ENCODE results near the gene PNPLA8. TPM values are rescaled to one million over a fixed set of nuclear protein-coding genes. Genes with fewer than 3 reads are reported as not detected.

Gene PNPLA8
- total and polyA plus RNA-seq, 2 of the 4 experiments (the other 2 are of a cell fraction) = 7.0 to 14.5 TPM

- no peak for TF ChIP-seq MAZ (IDR thresholded peaks at IDR 0.05; ENCODE audit: borderline replicate concordance, low read depth, low read length)
- no peak for TF ChIP-seq RFX5 (IDR thresholded peaks at IDR 0.05; ENCODE audit: low read depth, low read length)
- no peak for TF ChIP-seq CEBPB (IDR thresholded peaks at IDR 0.05; ENCODE audit: low read depth, low read length)
- no peak for TF ChIP-seq RAD21 (IDR thresholded peaks at IDR 0.05; ENCODE audit: low read length)
- H2AK5ac ChIP-seq (ENCODE audit: low read depth, low read length) = no peak overlapping the region
- H3K27ac ChIP-seq (ENCODE audit: insufficient read depth, low read length) = no peak overlapping the region
- no peaks in the 10 kb centered on the region for H3K9me3 ChIP-seq (ENCODE audit: control insufficient read depth, insufficient read depth, low read length)
- ATAC-seq (ENCODE audit: low read depth) = no peak
- no peaks in the 10 kb centered on the region for H3K4me1 ChIP-seq (ENCODE audit: control insufficient read depth, insufficient read depth, low read length)
- ChIA-PET POLR2A (ENCODE audit: unreplicated experiment) (no interaction called here), CTCF (no interaction called here)
- no peak overlapping the region for H4K8ac ChIP-seq (ENCODE audit: low read depth in 2 of 2, low read length in 2 of 2)
- in situ Hi-C loops (cut with MboI; ENCODE audit: low sequenced_read_pairs) = no loop called here
- H3K36me3 ChIP-seq (ENCODE audit: control insufficient read depth, insufficient read depth, low read length) = no peaks in the 10 kb centered on the region
- H2BK15ac ChIP-seq (ENCODE audit: low read depth, low read length) = no peak overlapping the region
- H3K14ac ChIP-seq (replicated peaks; ENCODE audit: low read depth, low read length) = no peak overlapping the region
- H2AFZ ChIP-seq (replicated peaks; ENCODE audit: low read length, poor library complexity) = no peak overlapping the region
- dilution Hi-C loops (cut with HindIII; ENCODE audit: low sequenced_read_pairs, unreplicated experiment) = no loop called here
- H3K4me3 ChIP-seq (ENCODE audit: insufficient read depth, low read depth, low read length) = no peak overlapping the region
- no peaks in the 10 kb centered on the region for H4K20me1 ChIP-seq (ENCODE audit: insufficient read depth, low read length)
- H3K56ac ChIP-seq (ENCODE audit: extremely low read depth, insufficient read depth, low read length) = no peak overlapping the region
- H3K27me3 ChIP-seq (ENCODE audit: control insufficient read depth, insufficient read depth, low read length) = no peaks in the 10 kb centered on the region; the same call in 1 of the 2 replicates
- H3K4ac ChIP-seq (ENCODE audit: low read depth, low read length) = no peak overlapping the region
- no peak overlapping the region for H2AK9ac ChIP-seq (replicated peaks; ENCODE audit: low read depth, low read length, poor library complexity)
- H4K5ac ChIP-seq (ENCODE audit: low read depth, low read length) = no peak overlapping the region
- no peak overlapping the region for H2BK5ac ChIP-seq (ENCODE audit: low read depth, low read length, poor library complexity, severe bottlenecking)
- intact Hi-C loops (cut with micrococcal nuclease) = no loop called here
- H3K18ac ChIP-seq (ENCODE audit: low read depth, low read length) = no peak overlapping the region
- BruUV-seq (replicated peaks) = no TSS peak
- no peaks in the 10 kb centered on the region for H3K79me1 ChIP-seq (ENCODE audit: low read depth in 1 of 2, low read length in 2 of 2)
- no peaks in the 10 kb centered on the region for H3K9me1 ChIP-seq (ENCODE audit: insufficient read depth, low read length)
- H2BK120ac ChIP-seq (ENCODE audit: low read depth, low read length) = no peak overlapping the region
- no peak for DNase-seq
- H2BK20ac ChIP-seq (ENCODE audit: low read depth, low read length) = no peak overlapping the region
- no peak overlapping the region for H3K4me2 ChIP-seq (ENCODE audit: low read depth, low read length)
- no peak overlapping the region for H3K23ac ChIP-seq (ENCODE audit: low read depth, low read length)
- no peak overlapping the region for H3K9ac ChIP-seq (ENCODE audit: low read depth, low read length)
- H4K91ac ChIP-seq (ENCODE audit: insufficient read depth, low read depth, low read length) = no peak overlapping the region
- WGBS, 2 experiments (ENCODE audit: extremely low coverage in 2 of 2, insufficient read length in 1 of 2) = no CpG with 5 or more reads among the region's 3 CpGs
Observed at GRCh38 chr7:108436906-108437305, 89.0 kb downstream of the PNPLA8 start.

All from IMR-90 (cell line).